CD14-positive monocyte (primary cell): ENCODE results near the gene SLC25A21. TPM values are rescaled to one million over a fixed set of nuclear protein-coding genes. Genes with fewer than 3 reads are reported as not detected.

ENCODE experiments used
- DNase-seq, 3 donors: peaks; one replicate each; pipeline ENCODE4 v3.0.0-alpha.2; 2011 to 2022
- H2AFZ ChIP-seq: 2 replicates; pipeline ENCODE4 v1.6.0; 2012; ENCODE audit warnings: mild to moderate bottlenecking, low read depth, low read length, inconsistent platforms; ENCODE audit not compliant: insufficient read depth, poor library complexity, severe bottlenecking
- H3K27ac ChIP-seq, 2 donors: 1 replicate in 1 of 2; 2 replicates in 1 of 2; pipeline ENCODE4 v1.5.1; 2012 to 2013; ENCODE audit warnings: low read length in 2 of 2, control low read depth in 1 of 2, inconsistent platforms in 1 of 2, low read depth in 1 of 2, mild to moderate bottlenecking in 1 of 2
- H3K27me3 ChIP-seq, 2 donors: one replicate each; pipeline versions ENCODE4 v1.6.0 to v1.6.1; 2011 to 2013; ENCODE audit warnings: low read length in 2 of 2; ENCODE audit not compliant: control insufficient read depth in 2 of 2, insufficient read depth in 2 of 2
- H3K36me3 ChIP-seq, 2 donors: replicated peaks in 1 of 2; 1 replicate in 1 of 2; 2 replicates in 1 of 2; pipeline versions ENCODE4 v1.5.1 to v1.6.1; 2012 to 2013; ENCODE audit warnings: low read length in 2 of 2, control low read depth in 1 of 2, inconsistent platforms in 1 of 2, mild to moderate bottlenecking in 1 of 2; ENCODE audit not compliant: insufficient read depth in 2 of 2, control insufficient read depth in 1 of 2
- H3K4me1 ChIP-seq, 2 donors: 1 replicate in 1 of 2; 2 replicates in 1 of 2; pipeline versions ENCODE4 v1.5.1 to v1.6.1; 2012 to 2013; ENCODE audit warnings: low read length in 2 of 2, control low read depth in 1 of 2, inconsistent platforms in 1 of 2, mild to moderate bottlenecking in 1 of 2, moderate library complexity in 1 of 2; ENCODE audit not compliant: insufficient read depth in 2 of 2, control insufficient read depth in 1 of 2
- H3K4me2 ChIP-seq: replicated peaks from 2 replicates; pipeline ENCODE3; 2012; ENCODE audit warnings: low read length, moderate library complexity, mild to moderate bottlenecking; ENCODE audit not compliant: poor library complexity, severe bottlenecking; ENCODE audit errors: extremely low read depth
- H3K4me3 ChIP-seq, 3 experiments: fragments of 200-600 bp in 1 of 3; sonication (generic) in 1 of 3; replicated peaks in 1 of 3; 1 replicate in 2 of 3; 2 replicates in 1 of 3; pipeline ENCODE4 v1.5.1; 2011 to 2013; ENCODE audit warnings: low read length in 3 of 3, mild to moderate bottlenecking in 3 of 3, control low read depth in 2 of 3, low read depth in 2 of 3, inconsistent platforms in 1 of 3, moderate library complexity in 1 of 3
- H3K79me2 ChIP-seq: 2 replicates; pipeline ENCODE4 v1.6.0; 2012; ENCODE audit warnings: mild to moderate bottlenecking, control low read depth, inconsistent platforms, low read length, moderate library complexity; ENCODE audit not compliant: insufficient read depth
- H3K9ac ChIP-seq: 2 replicates; pipeline ENCODE4 v1.6.0; 2017; ENCODE audit warnings: low read length, mild to moderate bottlenecking; ENCODE audit not compliant: insufficient read depth, poor library complexity, severe bottlenecking
- H3K9me3 ChIP-seq, 2 donors: replicated peaks in 1 of 2; 1 replicate in 1 of 2; 2 replicates in 1 of 2; pipeline versions ENCODE4 v1.5.1 to v1.6.1; 2012 to 2013; ENCODE audit warnings: low read length in 2 of 2, control low read depth in 1 of 2; ENCODE audit not compliant: control insufficient read depth in 1 of 2, insufficient read depth in 1 of 2
- H4K20me1 ChIP-seq: 2 replicates; pipeline ENCODE4 v1.6.0; 2012; ENCODE audit warnings: mild to moderate bottlenecking, low read length, control low read depth, moderate library complexity; ENCODE audit not compliant: insufficient read depth
- H3K27ac Mint-ChIP-seq, 7 donors: one replicate each; pipeline ENCODE4 v1.8.0; 2020; ENCODE audit warnings: mild to moderate bottlenecking in 7 of 7, mixed read lengths in 7 of 7, moderate library complexity in 6 of 7, inconsistent platforms in 2 of 7
- H3K27me3 Mint-ChIP-seq, 3 donors: one replicate each; pipeline ENCODE4 v1.8.0; 2021 to 2022; ENCODE audit warnings: low read depth in 3 of 3, mild to moderate bottlenecking in 3 of 3, mixed read lengths in 3 of 3, moderate library complexity in 3 of 3, inconsistent platforms in 1 of 3
- H3K36me3 Mint-ChIP-seq, 2 donors: one replicate each; pipeline ENCODE4 v1.8.0; 2020; ENCODE audit warnings: mixed read lengths in 2 of 2, inconsistent platforms in 1 of 2, mild to moderate bottlenecking in 1 of 2
- H3K4me1 Mint-ChIP-seq: one replicate; pipeline ENCODE4 v1.8.0; 2020; ENCODE audit warnings: mild to moderate bottlenecking, mixed read lengths
- H3K4me3 Mint-ChIP-seq, 2 donors: one replicate each; pipeline ENCODE4 v1.8.0; 2020; ENCODE audit warnings: mild to moderate bottlenecking in 2 of 2, mixed read lengths in 2 of 2, moderate library complexity in 1 of 2
- H3K9me3 Mint-ChIP-seq, 7 donors: one replicate each; pipeline ENCODE4 v1.8.0; 2020 to 2022; ENCODE audit warnings: mixed read lengths in 7 of 7, mild to moderate bottlenecking in 6 of 7, moderate library complexity in 6 of 7, inconsistent platforms in 2 of 7
- CTCF ChIP-seq: fragments of 200-600 bp; IDR thresholded peaks from one replicate; pipeline ENCODE4 v1.8.0; 2022; ENCODE audit warnings: antibody characterized with exemption, mild to moderate bottlenecking
- WGBS: methylation state at CpG from one replicate; pipeline ENCODE4 v1.1.5; 2013; ENCODE audit warnings: missing lambda C conversion rate; ENCODE audit not compliant: insufficient coverage; 5-methylcytosine and 5-hydroxymethylcytosine counted together
- intact Hi-C, 2 donors: fragments of 100-400 bp; cut with micrococcal nuclease; formaldehyde crosslinking; loops; one replicate each; pipeline versions ENCODE4 v1.15.0 to v1.15.1; 2023
- polyA plus RNA-seq, 3 donors: library from polyadenylated mRNA; depleted of rRNA in 1 of 3; unstranded in 2 of 3; stranded (reverse) in 1 of 3; fragments of 300-500 nt in 2 of 3; fragments of >200 nt in 1 of 3; fragmentation: Illumina TruSeq in 2 of 3; gene quantifications; 1 replicate in 2 of 3; 2 replicates in 1 of 3; pipeline ENCODE4 v1.2.3, GENCODE V29; 2012 to 2021

SLC25A21 gene
- polyA plus RNA-seq, 3 donors: not detected

GRCh38 chr14:36713960-36714703, 458.3 kb downstream of the SLC25A21 start:
- no peaks in the 10 kb centered on the region for H4K20me1 ChIP-seq
- no peaks in the 10 kb centered on the region for H3K36me3 Mint-ChIP-seq
- TF ChIP-seq CTCF: no peak
- no peak overlapping the region for H3K9ac ChIP-seq
- no peak overlapping the region for H3K27ac Mint-ChIP-seq
- H3K4me1 Mint-ChIP-seq: no peaks in the 10 kb centered on the region
- H3K36me3 ChIP-seq: no peaks in the 10 kb centered on the region
- H3K9me3 ChIP-seq: no peaks in the 10 kb centered on the region
- no peak overlapping the region for H3K4me3 ChIP-seq
- no peaks in the 10 kb centered on the region for H3K4me1 ChIP-seq
- no peak for DNase-seq
- H3K4me2 ChIP-seq: no peak overlapping the region
- no peak overlapping the region for H3K27ac ChIP-seq
- peaks cover 1 to 2% (median 2%) of the 10 kb centered on the region in 3 donors for H3K27me3 Mint-ChIP-seq
- no peaks in the 10 kb centered on the region for H3K27me3 ChIP-seq
- intact Hi-C loops: no loop called here
- no peak overlapping the region for H3K4me3 Mint-ChIP-seq
- no peaks in the 10 kb centered on the region for H3K79me2 ChIP-seq
- H3K9me3 Mint-ChIP-seq: peaks cover 0 to 3% (median 1%) of the 10 kb centered on the region in 7 donors
- no peak overlapping the region for H2AFZ ChIP-seq
- WGBS: no CpG with 5 or more reads among the region's 4 CpGs

GRCh38 chr14:36707570-36707969, 464.8 kb downstream of the SLC25A21 start:
- Histone ChIP-seq H3K9ac (no peak overlapping the region), H3K4me3 (no peak overlapping the region), H3K4me1 (no peaks in the 10 kb centered on the region), H3K9me3 (no peaks in the 10 kb centered on the region), H3K36me3 (no peaks in the 10 kb centered on the region), H3K4me2 (no peak overlapping the region), H2AFZ (no peak overlapping the region), H3K27me3 (no peaks in the 10 kb centered on the region), H4K20me1 (no peaks in the 10 kb centered on the region), H3K27ac (no peak overlapping the region), H3K79me2 (no peaks in the 10 kb centered on the region)
- no peak overlapping the region for H3K27ac Mint-ChIP-seq
- H3K4me3 Mint-ChIP-seq: no peak overlapping the region
- no peak for DNase-seq
- intact Hi-C loops: no loop called here
- no peaks in the 10 kb centered on the region for H3K4me1 Mint-ChIP-seq
- H3K27me3 Mint-ChIP-seq: peaks cover 0 to 1% (median 1%) of the 10 kb centered on the region in 3 donors
- no peaks in the 10 kb centered on the region for H3K36me3 Mint-ChIP-seq
- peaks cover 0 to 3% (median 0%) of the 10 kb centered on the region in 7 donors for H3K9me3 Mint-ChIP-seq
- TF ChIP-seq CTCF: no peak
